ENCODE measurements around the gene THEM4. TPM values are rescaled to one million over a fixed set of nuclear protein-coding genes. Genes with fewer than 3 reads are reported as not detected.
A peak's percentile ranks its signal among the peaks of the same experiment; 100 is the strongest.

The THEM4 gene
- 10 to 100 TPM; 18.1 to 44.6 (median 31.7) TPM for polyA plus RNA-seq (ENCODE audit: insufficient read length in 4 of 4)

DNA sequence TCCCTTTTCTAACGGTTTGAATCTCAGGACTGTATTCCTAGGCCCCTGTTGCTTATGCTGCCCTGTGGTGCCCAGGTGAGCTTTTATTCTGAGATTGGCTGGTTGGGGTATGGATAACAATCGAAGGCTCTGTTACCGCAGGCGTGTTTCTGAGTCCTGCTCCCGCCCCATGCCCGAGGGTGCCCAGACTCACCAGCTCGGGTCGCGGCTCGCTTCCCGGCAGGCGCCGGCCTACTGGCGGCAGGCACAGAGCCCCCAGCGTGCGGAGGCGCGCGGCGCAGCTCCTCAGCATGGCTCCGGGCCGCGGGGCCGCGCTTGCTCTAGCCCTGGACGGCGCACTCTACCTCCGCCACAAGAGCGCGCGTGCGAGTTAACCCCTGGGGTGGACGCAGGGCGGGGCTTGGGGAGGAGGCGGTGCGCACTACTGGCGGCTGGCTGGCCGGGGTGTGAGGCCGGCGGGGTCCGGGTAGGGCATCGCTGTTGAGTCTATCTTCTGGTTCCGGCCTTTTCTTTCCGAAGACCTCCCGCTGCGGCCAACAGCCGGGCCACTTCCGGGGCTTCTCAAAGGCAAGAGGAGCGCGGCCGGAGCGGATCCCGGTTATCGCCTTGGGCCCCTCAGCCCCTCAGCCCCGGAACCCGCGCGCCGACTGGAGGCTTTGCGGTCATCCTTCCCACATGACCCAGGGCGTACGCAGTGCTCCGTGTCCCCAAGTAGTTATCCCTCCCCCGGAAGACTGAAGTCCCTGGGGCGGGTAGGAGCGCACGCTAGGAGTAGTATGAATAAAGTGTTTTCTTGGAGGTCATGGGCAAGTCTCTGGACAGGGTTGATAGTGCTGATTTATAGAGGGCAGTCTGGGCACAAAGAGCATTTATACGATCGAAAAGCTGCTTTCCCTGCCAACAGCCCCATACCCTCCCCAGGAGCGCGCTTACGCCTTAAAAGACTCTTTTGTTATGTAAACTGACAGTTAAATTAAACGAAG is at the start of gene THEM4:
TSS of gene THEM4 (minus strand) at position 345 of the 983 bp plus-strand sequence. CDS start at position 292, 53 bp downstream.
- DNase-seq (ENCODE audit: low read depth in 4 of 4, low spot score in 2 of 4) = peak; percentile 75 to 88 (median 80)

DNA sequence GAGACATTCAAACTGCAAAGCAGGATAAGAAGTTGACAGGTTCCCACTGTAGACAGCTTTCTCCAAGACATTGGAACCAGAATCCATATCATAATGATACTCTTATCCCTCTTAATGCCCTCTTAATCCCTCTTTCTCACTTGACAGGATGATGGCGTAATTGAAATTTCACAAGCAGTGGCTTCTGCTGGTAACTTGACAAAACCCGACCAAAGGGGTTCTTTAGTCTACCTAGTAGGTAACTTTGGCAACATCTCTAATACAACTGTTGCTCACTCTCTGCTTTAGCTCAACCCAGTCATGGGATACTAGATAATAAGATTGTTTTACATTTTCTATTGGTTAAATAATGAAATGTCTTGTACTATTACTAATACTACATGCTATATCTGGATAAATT is 49.6 kb upstream of the THEM4 start:
- no peak for DNase-seq (ENCODE audit: low read depth in 4 of 4, low spot score in 2 of 4)

DNA sequence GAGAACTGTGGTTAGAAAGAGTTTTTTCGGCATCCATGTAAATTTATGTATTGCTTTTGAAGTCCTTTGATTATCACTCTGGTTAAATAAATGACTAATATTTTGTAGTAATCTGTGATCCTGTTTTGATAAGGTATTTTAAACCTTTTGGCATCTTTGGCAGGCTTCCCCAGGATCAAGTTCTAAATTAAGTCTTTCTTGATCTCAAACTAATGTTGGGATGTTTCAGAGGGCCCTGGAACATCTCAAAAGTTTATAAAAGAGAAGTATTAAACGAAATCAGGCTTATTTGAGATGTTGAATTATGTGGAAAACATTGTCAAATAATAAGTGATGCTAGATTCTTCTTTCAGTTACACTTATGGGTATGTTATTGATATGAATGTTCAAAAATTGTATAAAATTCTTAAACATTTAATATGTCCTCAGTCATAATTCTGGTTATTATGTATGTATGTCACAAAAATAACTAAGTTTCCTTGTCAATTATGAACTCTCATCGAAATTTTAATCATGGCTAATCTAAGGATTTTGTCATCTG is 47.7 kb upstream of the THEM4 start:
- DNase-seq (ENCODE audit: low read depth in 4 of 4, low spot score in 2 of 4) = no peak

DNA sequence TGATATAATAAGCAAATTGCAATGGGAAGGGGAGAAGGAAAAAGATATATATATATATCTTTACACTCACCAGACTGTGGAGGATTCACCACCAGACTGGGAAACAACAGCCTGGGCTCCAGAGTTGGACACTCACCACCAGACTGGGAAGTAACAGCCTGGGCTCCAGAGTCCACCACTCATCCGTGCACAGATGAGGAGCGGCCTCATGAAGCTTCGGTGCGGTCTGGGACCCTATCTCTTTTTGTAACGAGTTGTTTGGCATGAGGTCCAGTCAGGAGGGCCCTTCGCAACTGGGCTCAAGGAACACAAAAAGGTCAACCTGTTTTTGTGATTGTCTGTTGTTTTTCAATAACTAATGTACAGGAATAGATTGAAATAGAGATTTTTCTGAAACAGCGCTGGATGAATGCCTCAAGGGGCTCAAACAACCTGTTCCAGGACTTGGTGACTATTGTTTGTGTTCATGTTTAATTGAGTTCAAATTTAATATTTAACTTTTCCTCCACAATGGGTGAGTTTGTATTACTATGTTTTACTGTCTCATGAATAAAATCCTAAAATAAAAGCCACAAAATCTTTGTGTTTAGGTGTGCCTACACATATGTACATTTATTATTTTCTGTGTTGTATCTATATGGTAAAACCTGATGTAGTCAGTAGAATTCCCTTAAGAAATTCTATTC is 44.2 kb upstream of the THEM4 start:
- DNase-seq (ENCODE audit: low read depth in 4 of 4, low spot score in 2 of 4) = no peak

DNA sequence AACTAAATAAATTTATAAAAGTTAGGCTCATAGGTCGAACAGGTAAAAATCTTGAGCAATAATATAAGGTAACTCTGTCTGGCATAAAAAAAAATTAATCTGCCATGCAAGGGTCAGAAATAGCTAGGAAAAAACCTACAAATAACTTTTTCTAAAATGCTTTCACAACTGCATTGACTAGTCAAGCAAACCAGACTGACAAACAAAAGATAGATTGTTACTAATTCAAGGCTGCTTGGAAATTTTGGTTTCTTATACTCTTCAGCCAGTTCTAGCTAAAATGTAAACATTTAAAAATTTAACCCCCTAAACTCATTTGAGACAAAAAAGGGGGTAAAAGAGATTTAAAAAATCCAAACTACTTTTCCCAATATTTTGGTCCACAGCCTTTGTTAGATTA is 43.5 kb upstream of the THEM4 start:
- DNase-seq (ENCODE audit: low read depth in 4 of 4, low spot score in 2 of 4) = no peak

- no peak for DNase-seq (ENCODE audit: low read depth in 4 of 4, low spot score in 2 of 4)
Observed at GRCh38 chr1:151949371-151950193, 40.3 kb upstream of the THEM4 start.

DNA sequence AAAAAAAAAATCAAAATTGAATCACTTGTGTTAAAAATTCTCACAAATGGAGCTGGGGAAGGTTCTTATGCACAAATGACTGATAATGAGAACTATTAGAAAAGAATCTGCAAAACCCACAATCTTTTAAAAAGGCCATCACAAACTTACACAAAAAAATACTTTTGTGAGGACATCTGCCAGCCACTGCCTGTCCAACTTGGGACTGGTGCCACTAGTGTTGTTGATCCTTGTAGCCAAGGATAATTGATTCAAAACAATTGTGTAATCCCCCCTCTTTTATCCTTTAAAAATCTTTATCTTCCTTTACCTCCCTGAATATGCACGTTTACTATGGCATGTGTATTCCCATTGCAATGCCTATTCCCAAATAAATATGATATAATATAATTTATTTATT is 39.2 kb upstream of the THEM4 start:
- DNase-seq (ENCODE audit: low read depth in 4 of 4, low spot score in 2 of 4) = no peak

- DNase-seq (ENCODE audit: low read depth in 4 of 4, low spot score in 2 of 4) = no peak
Observed at GRCh38 chr1:151947140-151947539, 37.8 kb upstream of the THEM4 start.

GRCh38 chr1:151945725-151946722 is 36.7 kb upstream of the THEM4 start:
- no peak for DNase-seq (ENCODE audit: low read depth in 4 of 4, low spot score in 2 of 4)

- no peak for DNase-seq (ENCODE audit: low read depth in 4 of 4, low spot score in 2 of 4)
Observed at GRCh38 chr1:151944857-151945575, 35.7 kb upstream of the THEM4 start.

DNA sequence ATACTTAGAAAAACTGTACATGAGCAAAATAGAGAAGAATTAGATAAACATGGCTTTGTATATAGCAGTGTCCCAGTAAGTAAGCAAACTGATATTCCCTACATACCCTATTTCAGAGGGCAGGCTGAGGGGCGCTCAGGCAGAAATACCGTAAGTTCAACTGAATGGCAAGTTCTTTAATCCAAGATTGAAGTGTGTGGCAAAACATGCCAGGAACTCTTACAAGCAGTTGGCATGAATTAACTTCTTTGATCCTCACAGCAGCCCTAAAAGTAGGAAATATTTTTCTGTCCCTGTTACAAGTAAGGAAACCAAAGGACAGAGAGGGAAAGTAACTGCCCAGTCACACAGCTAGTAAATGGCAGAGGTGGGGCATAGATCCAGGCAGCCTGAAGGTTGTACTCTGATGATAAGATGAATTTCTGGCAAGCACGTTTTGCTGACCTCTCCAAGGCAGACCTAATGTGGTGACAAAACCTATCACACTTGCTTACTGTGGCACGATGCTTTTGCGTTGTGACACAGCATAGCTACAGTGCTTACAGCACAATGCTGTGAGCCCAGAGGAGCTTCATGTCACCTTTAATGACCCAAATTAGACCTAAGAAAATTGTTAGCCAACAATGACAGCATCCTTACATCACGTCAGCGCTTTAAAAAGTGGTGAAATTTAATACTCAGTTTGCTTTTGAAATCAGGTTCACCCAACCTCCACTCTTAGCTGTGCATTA is 35.0 kb upstream of the THEM4 start:
- no peak for DNase-seq (ENCODE audit: low read depth in 4 of 4, low spot score in 2 of 4)

DNA sequence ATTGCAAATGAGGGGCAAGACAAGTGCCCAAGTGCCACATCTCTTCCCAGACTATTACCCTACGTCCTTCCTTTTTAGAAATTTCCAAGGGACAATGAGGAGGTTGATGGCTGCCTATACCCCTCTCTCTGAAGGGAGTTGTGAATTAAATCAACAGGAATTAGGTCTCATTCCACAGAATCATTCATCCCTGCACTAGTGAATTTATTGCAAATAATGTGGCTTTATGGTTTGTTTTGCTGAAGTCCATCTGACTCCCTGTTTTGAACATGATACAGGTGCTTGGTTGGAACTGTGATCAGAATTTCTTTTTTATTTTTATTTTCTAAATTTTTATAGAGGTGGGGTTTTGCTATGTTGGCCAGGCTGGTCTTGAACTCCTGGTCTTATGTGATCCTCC is 34.3 kb upstream of the THEM4 start:
- DNase-seq (ENCODE audit: low read depth in 4 of 4, low spot score in 2 of 4) = no peak

GRCh38 chr1:151942882-151943281 is 33.6 kb upstream of the THEM4 start:
- no peak for DNase-seq (ENCODE audit: low read depth in 4 of 4, low spot score in 2 of 4)

GRCh38 chr1:151940541-151940940 is 31.2 kb upstream of the THEM4 start:
- DNase-seq (ENCODE audit: low read depth in 4 of 4, low spot score in 2 of 4) = no peak

GRCh38 chr1:151939779-151940178 is 30.5 kb upstream of the THEM4 start:
- no peak for DNase-seq (ENCODE audit: low read depth in 4 of 4, low spot score in 2 of 4)

GRCh38 chr1:151939141-151939540 is 29.8 kb upstream of the THEM4 start:
- no peak for DNase-seq (ENCODE audit: low read depth in 4 of 4, low spot score in 2 of 4)

- DNase-seq (ENCODE audit: low read depth in 4 of 4, low spot score in 2 of 4) = no peak
Observed at GRCh38 chr1:151936653-151937052, 27.3 kb upstream of the THEM4 start.
